Testis (tissue), 3 donors: ENCODE data around the gene ZC3H12D. TPM values are rescaled to one million over a fixed set of nuclear protein-coding genes. Genes with fewer than 3 reads are reported as not detected.

Experiments
- DNase-seq: peaks from one replicate; pipeline ENCODE4 v3.0.0-alpha.2; 2019
- H3K27ac ChIP-seq, 2 donors: fragments of 200-600 bp; sonication (generic); one replicate each; pipeline ENCODE4 v1.5.1; 2019
- H3K27me3 ChIP-seq: fragments of 200-600 bp; sonication (generic); one replicate; pipeline ENCODE4 v1.5.1; 2019
- H3K36me3 ChIP-seq: fragments of 200-600 bp; sonication (generic); one replicate; pipeline ENCODE4 v1.5.1; 2017; ENCODE audit warnings: low read depth; ENCODE audit errors: missing control alignments
- H3K4me1 ChIP-seq: fragments of 200-600 bp; sonication (generic); one replicate; pipeline ENCODE4 v1.5.1; 2019
- H3K4me3 ChIP-seq, 2 donors: fragments of 200-600 bp; sonication (generic); one replicate each; pipeline ENCODE4 v1.5.1; 2017 to 2019
- H3K9me3 ChIP-seq: fragments of 200-600 bp; sonication (generic); one replicate; pipeline ENCODE4 v1.5.1; 2017
- POLR2A ChIP-seq: fragments of 450-650 bp; IDR thresholded peaks from one replicate; pipeline ENCODE4 v1.6.1; 2017; ENCODE audit warnings: antibody characterized with exemption, mild to moderate bottlenecking, moderate library complexity
- WGBS, 2 donors: methylation state at CpG; one replicate each; pipeline ENCODE4 v1.1.5; 2018; 5-methylcytosine and 5-hydroxymethylcytosine counted together
- intact Hi-C: fragments of 100-400 bp; cut with DNase I; formaldehyde crosslinking; loops from one replicate; pipeline ENCODE4 v1.15.1; 2023; ENCODE audit warnings: low total_unique reads
- polyA plus RNA-seq: library from polyadenylated mRNA; stranded (reverse); fragments of 350-450 nt; fragmentation: Illumina TruSeq; extraction: RNeasy Lipid Tissue Mini Kit (QIAGEN cat#74804); gene quantifications from one replicate; pipeline ENCODE4 v1.2.3, GENCODE V29; 2014; ENCODE audit warnings: low read depth, low replicate concordance; ENCODE audit not compliant: insufficient read depth
- total RNA-seq, 2 donors: library from RNA; depleted of rRNA; stranded (reverse); fragments of >200 nt; gene quantifications; one replicate each; pipeline ENCODE4 v1.2.3, GENCODE V29; 2016
- TF ChIP-seq, protein P1 (sequence below), 3 experiments: fragments of 450-650 bp in 2 of 3; fragments of 200-600 bp in 1 of 3; sonication (generic) in 1 of 3; IDR thresholded peaks; one replicate each; pipeline ENCODE4 v1.5.1; 2016 to 2019; ENCODE audit warnings: antibody characterized with exemption in 3 of 3, mild to moderate bottlenecking in 2 of 3, moderate library complexity in 1 of 3

The ZC3H12D gene
- total and polyA plus RNA-seq, 3 donors from 2014 or later, result 0.61 to 2.1 (median 1.4) TPM

GRCh38 chr6:149453597-149454345 is 31.0 kb downstream of the ZC3H12D start:
- 36 to 51% methylated on average over 6 of the region's 6 CpGs for WGBS, 2 donors
- H3K4me1 ChIP-seq, result peaks cover 21% of the 10 kb centered on the region
- intact Hi-C loops, result no loop called here

DNA sequence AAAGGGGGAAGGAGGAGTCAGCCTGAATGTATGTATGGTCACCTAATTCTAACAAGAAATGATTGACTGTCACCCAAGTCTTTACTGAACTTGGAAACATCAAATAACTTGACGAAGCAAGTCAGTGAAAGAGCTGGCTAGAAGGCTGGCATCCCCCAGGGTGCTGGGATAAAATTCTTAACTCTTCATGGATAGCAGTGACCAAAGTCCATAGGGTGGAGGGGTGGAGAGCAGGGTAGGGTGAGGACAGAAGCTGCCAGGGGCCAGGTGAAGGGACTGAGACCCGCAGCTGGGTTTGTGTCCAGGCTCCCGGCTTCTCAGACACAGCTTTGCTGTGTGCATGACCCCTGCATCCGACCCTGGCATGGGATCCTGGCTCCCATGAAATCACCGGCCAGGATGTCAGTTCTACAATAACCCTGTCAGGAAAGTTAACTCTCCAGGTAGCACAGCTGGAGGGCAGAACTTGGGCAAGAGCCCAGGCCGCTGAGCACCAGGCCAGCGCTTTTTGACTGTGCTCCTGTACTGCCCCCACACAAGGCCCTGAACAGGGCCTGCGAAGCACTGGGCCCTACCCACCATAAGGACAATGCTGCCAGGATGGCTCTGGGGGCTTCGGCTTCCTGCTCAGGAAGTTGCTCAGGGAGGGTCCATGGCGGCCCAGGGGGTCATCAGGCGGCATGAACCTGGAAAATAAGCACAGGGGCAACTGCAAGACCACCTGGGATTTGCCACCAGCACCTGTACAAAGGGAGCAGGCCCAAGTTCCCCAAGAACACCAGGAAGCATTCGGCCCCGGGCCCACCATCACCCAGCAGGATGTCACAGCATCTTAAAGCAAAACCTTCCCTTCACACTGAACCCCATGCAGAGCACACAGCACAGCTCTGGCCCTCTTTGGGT is 32.5 kb downstream of the ZC3H12D start:
- Histone ChIP-seq H3K4me3 (no peak overlapping the region), H3K27ac (no peak overlapping the region), H3K9me3 (no peaks in the 10 kb centered on the region), H3K36me3 (no peaks in the 10 kb centered on the region), H3K4me1 (peaks cover 21% of the 10 kb centered on the region), H3K27me3 (no peaks in the 10 kb centered on the region)
- DNase-seq, result no peak
- intact Hi-C loops, result no loop called here
- 80 to 87% methylated on average over 8 to 13 of the region's 13 CpGs for WGBS, 2 donors
- TF ChIP-seq, protein P1, sequence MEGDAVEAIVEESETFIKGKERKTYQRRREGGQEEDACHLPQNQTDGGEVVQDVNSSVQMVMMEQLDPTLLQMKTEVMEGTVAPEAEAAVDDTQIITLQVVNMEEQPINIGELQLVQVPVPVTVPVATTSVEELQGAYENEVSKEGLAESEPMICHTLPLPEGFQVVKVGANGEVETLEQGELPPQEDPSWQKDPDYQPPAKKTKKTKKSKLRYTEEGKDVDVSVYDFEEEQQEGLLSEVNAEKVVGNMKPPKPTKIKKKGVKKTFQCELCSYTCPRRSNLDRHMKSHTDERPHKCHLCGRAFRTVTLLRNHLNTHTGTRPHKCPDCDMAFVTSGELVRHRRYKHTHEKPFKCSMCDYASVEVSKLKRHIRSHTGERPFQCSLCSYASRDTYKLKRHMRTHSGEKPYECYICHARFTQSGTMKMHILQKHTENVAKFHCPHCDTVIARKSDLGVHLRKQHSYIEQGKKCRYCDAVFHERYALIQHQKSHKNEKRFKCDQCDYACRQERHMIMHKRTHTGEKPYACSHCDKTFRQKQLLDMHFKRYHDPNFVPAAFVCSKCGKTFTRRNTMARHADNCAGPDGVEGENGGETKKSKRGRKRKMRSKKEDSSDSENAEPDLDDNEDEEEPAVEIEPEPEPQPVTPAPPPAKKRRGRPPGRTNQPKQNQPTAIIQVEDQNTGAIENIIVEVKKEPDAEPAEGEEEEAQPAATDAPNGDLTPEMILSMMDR (IDR thresholded peaks at IDR 0.05), result no peak
- TF ChIP-seq POLR2A, result no peak

More at GRCh38 chr6:149453597-149454345, 31.0 kb downstream of the ZC3H12D start:
- TF ChIP-seq, protein P1 (IDR thresholded peaks at IDR 0.05), result no peak
- TF ChIP-seq POLR2A, result no peak
- H3K36me3 ChIP-seq, result no peaks in the 10 kb centered on the region
- H3K9me3 ChIP-seq, result no peaks in the 10 kb centered on the region
- H3K4me3 ChIP-seq, result no peak overlapping the region
- no peak overlapping the region for H3K27ac ChIP-seq
- no peaks in the 10 kb centered on the region for H3K27me3 ChIP-seq
- DNase-seq, result no peak

GRCh38 chr6:149451376-149452036 is 33.3 kb downstream of the ZC3H12D start:
- Histone ChIP-seq H3K9me3 (no peaks in the 10 kb centered on the region), H3K4me1 (peaks cover 21% of the 10 kb centered on the region), H3K27me3 (no peaks in the 10 kb centered on the region), H3K27ac (no peak overlapping the region), H3K36me3 (no peaks in the 10 kb centered on the region), H3K4me3 (peak overlapping the region; percentile 31 to 56)
- TF ChIP-seq, protein P1 (IDR thresholded peaks at IDR 0.05), result no peak
- no peak for TF ChIP-seq POLR2A
- intact Hi-C loops, result no loop called here
- DNase-seq, result no peak
- 43 to 82% methylated on average over 11 to 35 of the region's 47 CpGs for WGBS, 2 donors

DNA sequence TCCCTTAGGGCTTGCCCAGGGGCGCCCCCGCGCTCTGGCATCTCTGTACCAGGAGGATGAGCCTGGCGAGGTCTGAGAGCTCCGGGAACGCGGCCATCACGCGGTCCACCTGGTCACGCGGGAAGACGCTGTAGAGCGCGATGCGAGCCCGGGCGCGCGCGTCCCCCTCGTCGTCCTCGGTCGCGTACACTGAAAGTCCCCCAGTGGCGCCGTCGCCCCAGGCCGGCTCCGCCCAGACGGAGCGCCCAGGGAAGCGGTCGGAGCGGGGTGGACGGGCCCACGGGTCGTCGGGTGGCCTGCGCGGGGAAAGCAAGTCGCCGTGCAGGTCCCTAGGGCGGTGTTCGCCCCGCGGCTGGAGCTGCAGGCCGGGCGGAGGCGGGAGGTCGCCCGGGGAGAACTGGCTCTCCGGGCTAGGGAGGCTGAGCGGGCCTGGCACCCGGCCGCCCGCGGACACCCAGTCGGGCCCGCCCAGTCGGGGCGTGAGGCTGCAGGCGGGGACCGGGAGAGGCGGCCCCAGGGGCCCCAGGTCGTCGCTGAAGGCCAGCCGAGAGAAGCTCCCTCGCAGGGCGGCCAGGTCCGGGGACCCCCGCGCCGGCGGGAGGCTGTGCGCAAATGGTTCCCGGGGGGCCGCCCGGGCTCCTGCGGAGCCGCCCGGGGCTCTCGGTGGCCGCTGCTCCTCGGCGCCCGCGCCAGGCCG is 34.0 kb downstream of the ZC3H12D start:
- TF ChIP-seq POLR2A, result no peak
- TF ChIP-seq, protein P1 (IDR thresholded peaks at IDR 0.05), result no peak
- H3K9me3 ChIP-seq, result no peaks in the 10 kb centered on the region
- no peaks in the 10 kb centered on the region for H3K27me3 ChIP-seq
- H3K4me1 ChIP-seq, result peaks cover 21% of the 10 kb centered on the region
- H3K27ac ChIP-seq, result no peak overlapping the region
- no peaks in the 10 kb centered on the region for H3K36me3 ChIP-seq
- WGBS, 2 donors, result 21% methylated on average over 51 of the region's 89 CpGs; no CpG with 5 or more reads in 1 of the 2 donors
- intact Hi-C loops, result no loop called here
- peak; percentile 62 for DNase-seq
- H3K4me3 ChIP-seq, result peak overlapping the region; percentile 31 to 56
